Testis (tissue), 2 donors: Measurements from ENCODE around the gene SHISA8.

Experiments used
- CTCF ChIP-seq, 3 experiments: fragments of 450-650 bp in 2 of 3; fragments of 200-600 bp in 1 of 3; sonication (generic) in 1 of 3; IDR thresholded peaks; one replicate each; pipeline ENCODE4 v1.5.1; 2016 to 2019; ENCODE audit warnings: antibody characterized with exemption in 3 of 3, mild to moderate bottlenecking in 2 of 3, moderate library complexity in 1 of 3
- POLR2A ChIP-seq: fragments of 450-650 bp; IDR thresholded peaks from one replicate; pipeline ENCODE4 v1.6.1; 2017; ENCODE audit warnings: antibody characterized with exemption, mild to moderate bottlenecking, moderate library complexity

- TF ChIP-seq CTCF (IDR thresholded peaks at IDR 0.05) (no peak), POLR2A (no peak)
Observed at GRCh38 chr22:41923595-41924276, 8.9 kb upstream of the SHISA8 start.
